Skin of body (tissue), 2 donors: ENCODE data around the gene MYCBPAP. TPM values are rescaled to one million over a fixed set of nuclear protein-coding genes. Genes with fewer than 3 reads are reported as not detected.

Experiments
- DNase-seq: peaks from one replicate; lab custom pipeline; 2025; lab: John Stamatoyannopoulos, UW
- total RNA-seq: library from RNA; depleted of rRNA; stranded (reverse); fragments of >200 nt; gene quantifications from one replicate; pipeline ENCODE4 v1.2.3, GENCODE V29; 2014

MYCBPAP gene, protein sequence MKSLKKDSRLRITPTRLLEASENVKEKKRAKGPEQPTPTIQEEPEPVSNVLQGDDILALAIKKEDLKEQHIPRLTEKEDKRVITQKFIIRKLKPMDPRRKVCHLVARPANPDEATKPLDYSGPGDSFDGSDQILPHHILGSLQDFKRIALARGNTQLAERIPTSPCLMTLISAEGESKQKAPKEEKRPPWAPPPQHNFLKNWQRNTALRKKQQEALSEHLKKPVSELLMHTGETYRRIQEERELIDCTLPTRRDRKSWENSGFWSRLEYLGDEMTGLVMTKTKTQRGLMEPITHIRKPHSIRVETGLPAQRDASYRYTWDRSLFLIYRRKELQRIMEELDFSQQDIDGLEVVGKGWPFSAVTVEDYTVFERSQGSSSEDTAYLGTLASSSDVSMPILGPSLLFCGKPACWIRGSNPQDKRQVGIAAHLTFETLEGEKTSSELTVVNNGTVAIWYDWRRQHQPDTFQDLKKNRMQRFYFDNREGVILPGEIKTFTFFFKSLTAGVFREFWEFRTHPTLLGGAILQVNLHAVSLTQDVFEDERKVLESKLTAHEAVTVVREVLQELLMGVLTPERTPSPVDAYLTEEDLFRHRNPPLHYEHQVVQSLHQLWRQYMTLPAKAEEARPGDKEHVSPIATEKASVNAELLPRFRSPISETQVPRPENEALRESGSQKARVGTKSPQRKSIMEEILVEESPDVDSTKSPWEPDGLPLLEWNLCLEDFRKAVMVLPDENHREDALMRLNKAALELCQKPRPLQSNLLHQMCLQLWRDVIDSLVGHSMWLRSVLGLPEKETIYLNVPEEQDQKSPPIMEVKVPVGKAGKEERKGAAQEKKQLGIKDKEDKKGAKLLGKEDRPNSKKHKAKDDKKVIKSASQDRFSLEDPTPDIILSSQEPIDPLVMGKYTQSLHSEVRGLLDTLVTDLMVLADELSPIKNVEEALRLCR
- total RNA-seq: 1.6 TPM

DNA sequence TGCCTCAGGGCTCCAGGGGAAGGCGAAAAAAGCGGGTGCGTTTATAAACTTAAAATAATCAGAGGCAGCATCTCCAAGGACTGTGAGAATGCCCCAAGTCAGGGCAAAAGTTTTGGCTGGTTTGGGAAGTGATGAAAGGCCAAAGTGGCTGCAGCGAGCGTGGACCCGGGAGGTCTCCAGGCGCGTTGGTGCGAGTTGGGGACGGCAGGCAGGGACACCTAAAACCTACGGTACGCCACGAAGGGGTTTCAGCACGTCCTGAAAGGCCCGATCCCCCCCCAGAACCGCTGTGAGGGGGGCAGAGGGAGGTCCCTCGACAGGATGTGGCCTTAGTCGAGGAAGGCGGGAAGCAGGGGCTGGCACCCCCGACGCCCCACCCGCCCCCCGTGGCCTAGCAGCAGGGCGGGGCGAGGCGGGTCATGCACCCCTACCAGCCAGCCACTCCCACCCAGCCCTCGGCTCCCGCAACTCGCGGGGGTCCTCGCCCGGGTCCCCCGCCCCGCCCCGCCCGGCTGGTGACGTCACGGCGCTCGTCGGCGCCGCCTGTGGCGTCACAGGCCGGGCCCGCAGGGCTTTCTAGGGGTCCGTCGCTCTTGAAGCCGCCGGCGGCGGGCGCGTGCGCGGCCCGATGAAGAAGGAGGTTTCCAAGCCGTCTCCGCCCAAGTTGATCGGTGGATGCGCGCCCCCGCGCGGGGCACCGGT, at the start of gene MYCBPAP:
Gene MYCBPAP (plus strand): TSS at position 569 of the 702 bp plus-strand sequence. CDS start 236 bp downstream, outside the sequence.
- DNase-seq: peak; percentile 65

DNA sequence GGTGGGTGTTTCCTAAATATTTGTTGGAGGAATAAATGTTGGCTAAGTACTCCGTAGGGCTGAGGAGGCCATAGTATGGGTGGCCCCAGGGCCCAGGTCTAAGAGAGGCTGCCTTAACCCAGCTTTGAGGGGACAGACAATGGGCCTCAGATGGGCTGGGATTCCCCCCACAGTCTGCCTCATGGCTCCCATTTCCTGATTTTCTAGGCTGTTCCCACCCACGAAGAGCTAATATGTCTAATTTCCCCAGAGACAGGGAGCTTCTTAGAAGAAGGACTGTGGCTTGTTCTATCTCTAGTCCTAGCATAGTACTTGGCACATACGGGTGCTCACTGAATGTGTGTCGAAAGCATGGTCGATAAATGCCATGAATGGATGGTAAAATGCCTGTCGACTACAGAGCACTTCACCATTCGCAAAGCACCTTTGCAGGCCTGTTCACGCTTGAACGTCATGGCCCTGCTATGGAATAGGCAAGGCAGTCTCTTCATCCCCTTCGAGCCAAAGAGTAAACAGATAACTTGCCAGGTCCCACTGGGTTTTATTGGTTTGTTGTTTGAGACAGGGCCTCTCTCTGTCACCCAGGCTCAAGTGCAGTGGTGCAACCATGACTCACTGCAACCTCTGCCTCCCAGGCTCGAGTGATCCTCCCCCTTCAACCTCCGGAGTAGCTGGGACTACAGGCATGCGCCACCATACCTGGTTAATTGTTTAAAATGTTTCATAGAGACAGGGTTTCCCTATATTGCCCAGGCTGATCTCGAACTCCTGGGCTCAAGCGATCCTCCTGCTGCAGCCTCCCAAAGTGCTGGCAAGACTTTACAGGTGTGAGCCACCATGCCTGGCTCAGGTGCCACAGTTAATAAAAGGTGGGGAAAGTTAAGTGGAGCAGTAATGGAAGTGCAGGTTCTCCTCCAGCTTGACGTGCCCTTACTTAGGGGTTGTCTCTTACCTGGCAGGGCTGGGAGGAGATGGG, 49.2 kb upstream of the MYCBPAP start:
- DNase-seq: no peak

DNA sequence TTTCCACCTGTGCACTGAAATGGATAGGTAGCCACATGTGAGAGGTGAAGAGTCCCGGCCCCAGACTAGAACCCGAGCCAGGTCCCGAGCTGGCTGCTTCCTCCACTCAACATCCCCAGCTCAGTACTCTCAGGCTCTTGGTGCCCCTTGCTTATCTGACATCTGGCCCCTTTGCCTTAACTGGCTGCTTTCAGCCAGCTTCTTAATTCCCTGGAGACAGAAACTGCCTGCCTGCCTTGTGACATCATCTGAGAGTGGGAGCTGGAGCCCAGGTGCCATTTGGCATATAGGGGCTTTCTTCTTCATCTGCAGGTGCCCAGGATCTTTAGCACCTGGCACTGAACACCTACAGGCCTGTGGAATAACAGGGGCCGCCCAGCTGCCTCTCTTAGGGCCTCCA, 48.5 kb upstream of the MYCBPAP start:
- no peak for DNase-seq

DNA sequence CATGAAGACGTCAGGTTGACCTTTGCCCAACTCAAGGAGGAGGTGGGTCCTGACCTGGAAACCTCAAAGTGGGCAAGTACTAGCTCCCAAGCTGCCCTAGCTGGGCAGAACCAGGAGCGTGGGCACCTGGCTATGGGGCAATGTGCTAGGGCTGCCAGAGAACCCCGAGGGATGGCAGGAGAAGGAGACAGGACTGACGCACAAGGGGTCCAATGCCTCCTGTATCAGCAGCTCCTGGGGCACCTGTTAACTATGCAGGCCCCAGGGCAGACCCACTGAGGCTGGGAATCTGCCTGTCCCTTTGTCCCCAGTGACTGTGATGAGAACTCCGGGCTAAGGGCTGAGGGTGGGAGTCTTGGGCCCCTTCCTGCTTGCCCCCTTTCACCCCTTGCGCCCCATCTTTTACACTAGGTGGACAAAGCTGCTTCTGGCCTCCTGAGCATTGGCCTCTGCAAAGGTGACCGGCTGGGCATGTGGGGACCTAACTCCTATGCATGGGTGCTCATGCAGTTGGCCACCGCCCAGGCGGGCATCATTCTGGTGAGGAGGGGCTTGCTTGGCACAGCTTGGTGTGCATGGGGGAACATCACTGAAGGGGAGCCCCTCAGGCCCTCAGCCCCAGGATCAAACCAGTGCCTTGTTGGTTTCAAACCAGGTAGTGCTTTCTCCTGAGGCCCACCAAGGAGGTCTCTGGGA, 47.3 kb upstream of the MYCBPAP start:
- DNase-seq: no peak

DNA sequence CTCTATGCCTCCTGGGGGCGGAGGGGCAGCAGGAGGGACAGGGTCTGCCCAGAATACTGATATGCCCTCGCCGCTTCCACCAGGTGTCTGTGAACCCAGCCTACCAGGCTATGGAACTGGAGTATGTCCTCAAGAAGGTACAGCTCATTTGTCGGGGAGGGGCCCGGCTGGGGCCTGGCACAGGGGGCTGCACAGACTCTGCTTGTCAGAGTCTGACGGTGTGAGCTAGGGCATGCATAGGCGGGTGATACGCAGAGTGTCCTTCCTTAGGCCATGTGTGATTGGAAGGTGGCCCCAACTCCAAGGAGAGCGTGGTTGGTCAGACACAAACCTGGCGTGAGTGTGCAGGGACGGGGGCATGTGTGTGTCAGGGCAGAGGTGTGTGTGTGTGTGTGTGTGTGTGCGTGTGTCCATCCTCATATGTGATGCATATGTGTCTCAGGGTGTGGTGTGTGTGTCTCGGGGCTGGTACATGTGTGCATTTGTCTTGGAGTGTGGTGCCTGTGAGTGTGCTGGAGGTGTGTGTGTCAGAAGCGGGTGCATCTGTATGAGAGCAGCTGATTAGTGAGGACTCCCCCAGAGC, 46.6 kb upstream of the MYCBPAP start:
- no peak for DNase-seq

DNA sequence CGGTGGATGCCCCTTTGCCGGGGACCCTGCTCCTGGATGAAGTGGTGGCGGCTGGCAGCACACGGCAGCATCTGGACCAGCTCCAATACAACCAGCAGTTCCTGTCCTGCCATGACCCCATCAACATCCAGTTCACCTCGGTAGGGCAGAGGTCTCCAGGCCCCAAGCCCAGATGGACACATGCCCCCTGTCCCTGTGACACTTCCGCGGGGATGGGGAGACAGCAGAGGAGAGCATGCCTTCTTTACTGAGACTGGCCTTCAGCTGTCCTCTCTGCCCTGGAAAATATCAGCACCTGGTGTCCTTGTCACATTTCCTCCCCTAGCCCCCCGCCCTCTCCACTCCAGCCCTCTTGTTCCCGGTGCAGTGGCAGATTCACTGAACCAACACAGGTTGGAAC, 45.8 kb upstream of the MYCBPAP start:
- DNase-seq: no peak

DNA sequence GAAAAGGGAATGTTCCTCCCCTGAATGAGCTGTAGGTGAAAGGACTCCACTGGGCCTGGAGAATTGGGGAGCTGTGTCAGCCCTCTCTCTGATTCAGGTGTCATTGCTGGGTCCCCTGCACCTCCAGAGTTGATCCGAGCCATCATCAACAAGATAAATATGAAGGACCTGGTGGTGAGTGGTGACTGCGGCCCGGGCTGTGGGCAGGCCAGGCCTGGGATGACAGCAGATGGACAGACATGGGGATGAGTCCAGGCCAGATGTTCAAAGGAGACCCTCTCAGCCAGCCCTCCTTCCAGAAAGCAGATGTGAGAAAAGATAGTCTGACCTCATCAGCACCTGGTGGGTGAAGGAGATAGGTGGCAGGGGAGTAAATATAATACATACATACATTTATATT, 44.1 kb upstream of the MYCBPAP start:
- DNase-seq: no peak

DNA sequence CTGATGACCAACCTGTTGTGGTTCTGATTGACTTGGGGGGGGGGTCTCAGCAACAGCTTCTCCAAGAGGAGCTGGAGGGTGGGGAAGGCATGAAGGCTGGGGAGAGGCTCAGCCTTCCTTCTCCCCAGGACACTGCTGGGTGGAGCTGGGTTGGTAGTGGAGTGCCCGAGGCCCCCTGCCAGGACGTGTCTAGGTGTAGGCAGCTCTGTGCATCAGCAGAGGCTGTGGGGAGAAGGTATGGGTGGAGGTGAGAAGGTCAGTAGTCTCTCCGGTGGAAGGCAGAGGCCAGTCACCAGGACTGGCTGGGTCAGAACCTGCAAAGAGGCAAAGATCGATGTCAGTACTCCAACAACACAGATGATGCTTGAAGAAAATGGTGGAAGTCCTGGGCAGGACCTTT, 43.5 kb upstream of the MYCBPAP start:
- DNase-seq: no peak

DNA sequence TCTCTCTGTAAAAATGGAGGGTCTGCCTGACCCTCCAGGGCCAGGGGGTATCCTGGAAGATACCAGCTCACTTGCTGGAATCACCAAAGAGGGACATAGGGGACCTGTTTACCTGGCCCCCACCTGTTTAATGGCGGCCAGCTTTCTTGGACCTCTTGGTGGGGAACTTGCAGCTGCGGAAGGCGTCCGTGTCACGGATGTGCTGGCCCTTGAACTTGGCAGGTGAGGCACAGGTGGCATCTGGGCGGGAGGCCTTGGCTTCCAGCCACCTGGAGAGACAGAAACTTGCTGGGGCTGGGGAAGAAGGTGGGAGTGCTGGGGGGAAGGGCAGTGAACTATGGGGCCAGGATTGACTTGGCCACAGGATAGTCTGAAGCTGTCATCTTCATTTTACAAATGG, 43.1 kb upstream of the MYCBPAP start:
- DNase-seq: no peak

DNA sequence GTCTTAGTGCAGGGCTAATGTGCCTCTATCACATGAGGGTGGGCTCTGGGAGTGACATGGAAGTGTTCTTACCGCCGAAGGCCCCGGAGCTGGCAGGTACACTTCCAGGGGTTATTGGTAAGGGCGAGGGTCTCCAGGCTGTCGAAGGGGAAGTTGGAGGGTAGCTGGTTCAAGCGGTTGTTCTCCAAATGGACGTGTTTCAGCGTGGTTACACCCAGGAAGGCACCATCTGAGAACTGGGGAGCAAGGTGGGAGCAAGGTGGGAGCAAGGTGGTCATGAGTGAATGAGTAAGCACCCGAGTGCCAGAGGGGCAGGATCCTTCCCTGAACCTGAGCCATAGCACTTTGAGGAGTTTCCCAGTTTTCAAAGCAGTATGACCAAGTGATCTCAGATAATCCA, 42.6 kb upstream of the MYCBPAP start:
- DNase-seq: no peak

DNA sequence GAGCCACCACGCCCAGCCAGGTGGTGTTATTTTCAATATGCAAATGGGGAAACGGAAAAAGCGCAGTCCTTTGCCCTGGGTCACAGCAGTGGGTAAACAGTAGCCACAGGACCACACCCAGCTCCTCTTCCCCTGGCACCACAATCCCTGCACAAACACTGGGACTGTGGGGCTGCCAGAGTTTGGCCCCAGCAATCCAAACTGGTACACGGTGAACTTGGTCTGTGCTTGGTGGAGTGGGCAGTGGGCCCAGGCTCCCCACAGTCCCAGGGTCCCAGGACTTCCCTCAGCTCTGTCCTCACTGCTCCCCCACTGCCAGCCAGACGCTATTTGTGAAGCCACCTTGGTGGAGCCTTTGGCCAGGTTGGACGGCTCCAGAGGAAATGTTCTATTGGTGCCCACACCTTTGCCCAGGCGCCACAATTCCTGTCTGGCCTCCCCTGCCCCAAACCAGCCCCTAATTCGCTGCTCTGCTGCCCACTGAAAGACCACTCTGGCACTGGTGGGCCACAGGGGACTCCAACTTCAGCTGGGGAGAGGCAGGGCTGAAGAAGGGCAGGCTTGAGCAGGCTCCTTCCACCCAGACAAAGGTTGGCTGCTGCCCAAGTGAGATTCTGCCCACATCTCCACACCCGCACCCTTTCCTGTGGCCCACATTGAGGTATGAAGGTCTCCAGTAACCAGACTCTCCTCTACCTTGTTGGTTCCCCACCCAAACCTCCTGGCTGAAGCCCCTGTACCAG, 41.7 kb upstream of the MYCBPAP start:
- DNase-seq: no peak

DNA sequence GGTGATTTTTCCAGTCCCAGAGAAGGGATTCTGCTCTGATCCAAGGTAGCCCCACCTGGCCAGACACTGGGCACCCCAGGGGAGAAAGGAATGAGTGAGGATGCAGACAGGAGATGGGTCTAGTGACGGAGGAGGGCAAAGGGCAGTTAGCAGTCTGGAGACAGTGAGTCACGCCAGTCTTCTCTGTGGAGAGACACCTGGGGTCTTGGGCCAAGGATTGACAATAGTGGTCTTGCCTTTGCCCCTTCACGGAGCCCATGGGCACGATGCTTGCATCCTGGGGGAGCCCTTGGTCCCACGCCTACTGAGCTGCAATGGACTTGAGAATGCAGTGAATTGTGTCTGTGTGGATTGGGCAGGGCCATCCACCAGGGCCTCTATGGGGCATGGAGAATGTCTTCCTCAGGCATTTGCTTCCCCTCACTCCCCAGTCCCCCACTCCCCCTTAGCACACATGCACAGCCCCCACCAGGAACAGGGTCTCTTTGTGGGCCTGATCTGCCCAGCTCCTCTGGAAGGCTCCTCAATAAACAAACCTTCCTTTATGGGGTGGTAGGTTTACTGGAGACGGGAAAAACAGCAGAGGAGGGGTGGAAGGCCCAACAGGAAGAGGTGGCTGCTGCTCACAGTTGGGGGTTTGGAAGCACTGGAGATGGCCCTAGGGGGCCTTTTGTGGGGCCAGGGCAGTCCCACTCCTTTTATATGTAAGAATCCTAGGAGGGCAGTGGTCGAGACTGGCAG, 41.0 kb upstream of the MYCBPAP start:
- DNase-seq: no peak

DNA sequence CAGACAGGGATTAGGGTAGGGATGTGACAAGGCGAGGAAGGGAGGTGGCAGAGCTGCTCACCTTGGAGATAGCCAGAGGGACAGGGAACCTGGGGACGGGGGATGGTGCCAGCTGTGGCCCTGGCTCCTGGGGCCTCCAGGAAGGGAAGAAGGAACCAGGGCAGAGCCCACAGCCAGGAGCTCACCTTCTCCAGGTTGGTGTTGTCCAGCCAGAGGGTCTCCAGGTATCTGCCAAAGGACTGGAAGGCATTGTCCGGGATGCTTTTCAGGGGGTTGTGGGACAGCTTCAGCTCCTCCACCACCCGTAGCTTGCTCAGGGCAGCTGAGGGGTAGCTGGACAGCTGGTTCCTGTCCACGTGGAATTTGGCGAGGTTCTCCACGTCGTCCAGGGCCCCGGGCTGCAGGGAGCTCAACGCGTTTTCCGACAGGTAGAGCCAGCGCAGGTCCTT, 40.4 kb upstream of the MYCBPAP start:
- no peak for DNase-seq

DNA sequence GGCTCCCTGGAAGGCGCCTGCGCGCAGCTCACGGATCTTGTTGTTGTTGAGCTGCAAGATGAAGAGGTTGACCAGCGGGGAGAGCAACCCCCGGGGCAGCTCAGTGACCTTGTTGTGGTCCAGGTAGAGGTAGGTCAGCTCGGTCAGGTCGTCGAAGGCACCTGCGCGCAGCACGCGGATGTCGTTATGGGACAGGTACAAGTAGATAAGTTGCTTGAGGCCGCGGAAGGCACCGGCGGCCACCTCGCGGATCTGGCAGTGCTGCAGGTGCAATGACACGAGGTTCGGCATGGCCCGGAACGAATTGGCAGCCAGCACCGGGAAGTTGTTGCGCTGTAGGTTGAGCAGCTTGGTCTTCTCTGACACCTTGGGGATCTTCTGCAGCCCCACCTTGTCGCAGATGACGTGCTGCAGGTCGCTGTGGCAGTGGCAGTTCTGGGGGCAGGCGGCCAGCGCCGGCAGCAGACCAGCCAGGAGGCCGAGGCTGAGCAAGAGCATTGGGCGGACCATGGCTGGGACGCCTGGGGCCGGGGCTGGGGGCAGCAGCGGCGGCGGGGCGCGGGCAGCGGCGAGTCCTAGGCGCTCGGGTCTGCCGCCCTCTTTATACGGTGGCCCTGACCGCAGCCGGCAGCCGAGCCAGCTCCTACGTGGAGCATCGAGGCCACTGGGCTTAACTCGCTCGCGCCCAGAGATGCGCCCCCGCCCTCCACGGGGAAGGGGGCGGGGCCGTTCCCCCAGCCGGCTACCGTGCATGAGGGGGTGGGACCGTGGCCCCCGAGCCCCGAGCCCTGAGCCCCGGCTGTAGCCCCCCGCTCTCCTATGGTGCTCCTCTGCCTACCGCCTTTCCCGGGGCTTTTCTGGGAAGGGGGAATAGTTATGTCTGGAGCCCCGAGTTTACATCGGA, 39.7 kb upstream of the MYCBPAP start, which contains the start of gene CHAD:
Gene CHAD (minus strand): TSS at position 577 of the 904 bp plus-strand sequence. CDS start 67 bp downstream, at position 510.
- DNase-seq: no peak

DNA sequence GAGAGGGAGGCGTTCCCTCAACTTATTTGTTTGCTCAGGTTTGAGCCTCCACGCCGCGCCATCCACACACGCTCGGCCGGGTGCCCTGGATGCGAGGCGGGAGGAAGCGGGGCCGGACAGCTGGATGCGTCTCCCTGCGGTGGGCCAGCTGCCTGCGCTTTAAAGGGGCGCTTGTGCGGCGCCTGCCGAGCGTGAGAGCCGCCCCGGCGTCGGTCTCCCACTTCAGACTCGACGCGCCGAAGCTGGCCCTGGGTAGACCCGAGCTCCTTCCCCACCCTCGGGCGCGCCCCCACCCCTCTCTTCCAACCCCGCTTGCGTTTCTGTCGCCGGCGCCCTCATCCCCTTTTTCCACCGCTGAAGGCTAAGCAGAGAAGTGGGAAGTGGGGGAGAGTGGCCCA, 39.0 kb upstream of the MYCBPAP start:
- DNase-seq: no peak

DNA sequence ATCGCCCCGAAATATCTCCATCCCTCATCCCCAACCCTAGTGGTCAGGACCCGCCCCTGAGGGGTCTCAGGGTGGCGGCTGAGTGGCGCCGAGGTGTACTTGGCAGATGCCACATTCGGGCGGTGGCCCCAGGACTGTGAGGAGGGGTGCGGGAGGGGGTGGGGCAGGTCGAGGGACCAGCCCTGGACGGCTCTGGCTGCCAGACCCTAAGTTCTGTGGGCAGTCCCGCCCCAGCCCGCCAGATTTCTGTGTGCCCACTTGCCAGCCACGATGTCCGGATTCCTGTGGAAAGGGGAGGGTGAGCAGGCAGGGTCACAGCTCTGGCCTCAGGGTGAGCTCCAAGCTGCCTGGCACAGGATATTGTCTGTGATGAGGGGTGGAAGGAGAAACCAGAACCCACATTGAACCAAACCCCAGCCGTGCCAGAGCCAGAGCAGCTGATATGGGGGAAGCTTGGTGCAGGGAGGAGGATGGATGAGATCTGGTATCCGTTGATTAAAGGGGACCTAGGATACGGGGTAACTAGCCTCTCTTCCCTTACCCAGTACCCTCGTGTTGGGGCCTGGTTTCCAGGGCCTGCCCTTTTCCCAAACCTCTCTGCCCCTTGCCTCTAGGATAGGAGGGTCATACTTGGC, 38.5 kb upstream of the MYCBPAP start:
- no peak for DNase-seq
